Subcutaneous preadipocyte (primary cell): Measurements from ENCODE around the gene RPS4Y2. TPM values are rescaled to one million over a fixed set of nuclear protein-coding genes. Genes with fewer than 3 reads are reported as not detected.

Source experiments
- total RNA-seq: library from RNA; depleted of rRNA; stranded (reverse); fragments of >200 nt; gene quantifications from 2 replicates; pipeline ENCODE4 v1.2.3, GENCODE V29; 2012

RPS4Y2 gene
- total RNA-seq = not detected in 2 replicates

DNA sequence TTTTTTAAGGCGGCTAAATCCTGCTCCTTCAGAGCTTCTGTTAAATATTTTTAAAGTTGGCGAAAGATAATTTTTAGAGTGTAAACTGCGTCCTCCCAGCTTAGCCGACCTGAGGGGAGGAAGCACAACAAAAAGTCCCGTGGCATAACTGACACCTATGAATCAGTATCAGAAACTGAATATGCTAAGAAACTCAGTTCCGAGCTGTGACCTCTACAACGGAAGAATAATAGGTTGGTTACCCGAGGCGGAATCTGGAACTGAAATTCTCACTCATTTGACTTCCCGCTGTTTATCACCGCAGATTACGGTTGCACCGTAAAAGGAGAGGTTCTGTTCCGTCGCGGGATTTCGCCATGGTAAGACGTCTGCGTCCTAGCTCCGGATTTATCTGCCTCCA lies at the start of gene RPS4Y2:
TSS of gene RPS4Y2 (plus strand) at position 301 of the 400 bp plus-strand sequence. CDS start at position 357, 56 bp downstream.

Other genes with a start within 250 kb of the RPS4Y2 start
- gene EIF1AY, start 180.3 kb upstream of the RPS4Y2 start, total RNA-seq = not detected in 2 replicates